Keratinocyte (primary cell): ENCODE results near the gene OS9. TPM values are rescaled to one million over a fixed set of nuclear protein-coding genes. Genes with fewer than 3 reads are reported as not detected.

ENCODE experiments used
- DNase-seq: peaks from one replicate; pipeline ENCODE4 v3.0.0-alpha.2; 2011; ENCODE audit warnings: low read depth, missing footprints, low spot score
- FAIRE-seq: peaks from 2 replicates; lab custom pipeline; 2011; peaks lifted over from hg19 to GRCh38; lab: Jason Lieb, UNC
- H2AFZ ChIP-seq: 2 replicates; pipeline ENCODE4 v1.6.0; 2012; ENCODE audit warnings: low read length, control low read depth, inconsistent platforms; ENCODE audit not compliant: control insufficient read depth
- H3K27ac ChIP-seq: 2 replicates; pipeline ENCODE4 v1.5.1; 2011; ENCODE audit warnings: low read length; ENCODE audit not compliant: control insufficient read depth, insufficient read depth
- H3K27me3 ChIP-seq: 3 replicates; pipeline ENCODE4 v1.6.0; 2011; ENCODE audit warnings: low read length; ENCODE audit not compliant: control insufficient read depth, insufficient read depth; ENCODE audit errors: extremely low read depth
- H3K36me3 ChIP-seq, 2 experiments: 2 replicates in 1 of 2; 3 replicates in 1 of 2; pipeline ENCODE4 v1.5.1; 2011; ENCODE audit warnings: low read length in 2 of 2, mild to moderate bottlenecking in 1 of 2; ENCODE audit not compliant: control insufficient read depth in 2 of 2, insufficient read depth in 2 of 2; ENCODE audit errors: extremely low read depth in 1 of 2
- H3K4me1 ChIP-seq: 3 replicates; pipeline ENCODE4 v1.5.1; 2011; ENCODE audit warnings: low read length; ENCODE audit not compliant: control insufficient read depth, insufficient read depth; ENCODE audit errors: extremely low read depth
- H3K4me2 ChIP-seq: 3 replicates; pipeline ENCODE4 v1.6.0; 2011; ENCODE audit warnings: low read depth, low read length; ENCODE audit not compliant: control insufficient read depth, insufficient read depth; ENCODE audit errors: extremely low read depth
- H3K4me3 ChIP-seq, 3 experiments: fragments of 200-600 bp in 1 of 3; sonication (generic) in 1 of 3; 2 replicates in 2 of 3; 3 replicates in 1 of 3; pipeline ENCODE4 v1.5.1; 2011 to 2016; ENCODE audit warnings: low read length in 3 of 3, mild to moderate bottlenecking in 3 of 3, control low read depth in 2 of 3, inconsistent platforms in 1 of 3, low read depth in 1 of 3, mixed read lengths in 1 of 3, mixed run types in 1 of 3, moderate library complexity in 1 of 3; ENCODE audit not compliant: control insufficient read depth in 2 of 3, insufficient read depth in 2 of 3; ENCODE audit errors: extremely low read depth in 1 of 3
- H3K79me2 ChIP-seq: 2 replicates; pipeline ENCODE4 v1.6.0; 2012; ENCODE audit warnings: low read length; ENCODE audit not compliant: control insufficient read depth, insufficient read depth
- H3K9ac ChIP-seq: 3 replicates; pipeline ENCODE4 v1.6.0; 2011; ENCODE audit warnings: low read length; ENCODE audit not compliant: control insufficient read depth, insufficient read depth; ENCODE audit errors: extremely low read depth
- H3K9me1 ChIP-seq: 3 replicates; pipeline ENCODE4 v1.6.0; 2011; ENCODE audit warnings: low read length; ENCODE audit not compliant: control insufficient read depth, insufficient read depth; ENCODE audit errors: extremely low read depth
- H3K9me3 ChIP-seq: 2 replicates; pipeline ENCODE4 v1.5.1; 2012; ENCODE audit warnings: low read depth, low read length; ENCODE audit not compliant: control insufficient read depth
- H4K20me1 ChIP-seq: 3 replicates; pipeline ENCODE4 v1.6.0; 2011; ENCODE audit warnings: low read length; ENCODE audit not compliant: control insufficient read depth, insufficient read depth; ENCODE audit errors: extremely low read depth
- CTCF ChIP-seq, 3 experiments: IDR thresholded peaks in 1 of 3; conservative IDR thresholded peaks in 1 of 3; optimal IDR thresholded peaks in 1 of 3; 2 replicates in 2 of 3; 3 replicates in 1 of 3; pipeline versions ENCODE3 to v1.5.1; 2011; ENCODE audit warnings: low read length in 3 of 3, mild to moderate bottlenecking in 3 of 3, moderate library complexity in 2 of 3, control low read depth in 1 of 3, inconsistent platforms in 1 of 3; ENCODE audit not compliant: insufficient read depth in 2 of 3; ENCODE audit errors: extremely low read depth in 1 of 3
- EZH2 ChIP-seq: IDR thresholded peaks from one replicate; pipeline ENCODE4 v1.6.1; 2012; ENCODE audit warnings: inconsistent platforms, mild to moderate bottlenecking, low read length, moderate library complexity
- dilution Hi-C: fragments of 300-500 bp; cut with MboI; formaldehyde crosslinking; loops from one replicate; pipeline ENCODE4 v1.7.0; 2020; ENCODE audit warnings: low sequenced_read_pairs; ENCODE audit not compliant: extremely low pct_ligation_motif_present
- polyA plus RNA-seq, 5 experiments: library from polyadenylated mRNA; depleted of rRNA in 3 of 5; stranded (reverse) in 3 of 5; stranded (forward) in 1 of 5; unstranded in 1 of 5; fragments of >200 nt; gene quantifications; 1 replicate in 1 of 5; 2 replicates in 3 of 5; 3 replicates in 1 of 5; pipeline versions ENCODE4 v1.2.1 to v1.2.3, GENCODE V29; 2011 to 2012; ENCODE audit warnings: missing spikeins in 2 of 5, low read depth in 1 of 5, low replicate concordance in 1 of 5

The OS9 gene
- polyA plus RNA-seq, 1 donor (not counting 4 experiments of a cell fraction or from before 2014, with no cell fraction given), result 82.2 TPM

- H3K4me1 ChIP-seq, result peaks cover 16% of the 10 kb centered on the region
- no peak overlapping the region for H3K4me2 ChIP-seq
- no peaks in the 10 kb centered on the region for H3K9me1 ChIP-seq
- no peak overlapping the region for H3K9ac ChIP-seq
- no peak for DNase-seq
- H3K79me2 ChIP-seq, result peaks cover 13% of the 10 kb centered on the region
- H3K9me3 ChIP-seq, result no peaks in the 10 kb centered on the region
- H2AFZ ChIP-seq, result no peak overlapping the region
- no peaks in the 10 kb centered on the region for H4K20me1 ChIP-seq
- no peak for FAIRE-seq
- TF ChIP-seq EZH2, result no peak
- peak; percentile 26 to 51 (median 44) for TF ChIP-seq CTCF (optimal IDR thresholded peaks at IDR 0.05 in 1 of 3, IDR thresholded peaks at IDR 0.05 in 1 of 3, conservative IDR thresholded peaks at IDR 0.05 in 1 of 3; ENCODE audit: extremely low read depth in 1 of 3, insufficient read depth in 2 of 3, low read length in 3 of 3)
- H3K27me3 ChIP-seq, result peaks cover 32% of the 10 kb centered on the region
- dilution Hi-C loops, result loop anchor here (25.0 kb wide), 1 partner anchor 155 kb away; the partner anchor contains the start of gene PIP4K2C
- peaks cover 0 to 1% of the 10 kb centered on the region in 2 experiments for H3K36me3 ChIP-seq
- H3K4me3 ChIP-seq, result no peak overlapping the region
- H3K27ac ChIP-seq, result no peak overlapping the region
Observed at GRCh38 chr12:57741844-57742738, 48.2 kb downstream of the OS9 start.

GRCh38 chr12:57743769-57744168 lies 49.8 kb downstream of the OS9 start:
- dilution Hi-C loops, result loop anchor here (25.0 kb wide), 1 partner anchor 156 kb away; the partner anchor contains the start of gene PIP4K2C
- no peaks in the 10 kb centered on the region for H4K20me1 ChIP-seq
- H3K9me1 ChIP-seq, result no peaks in the 10 kb centered on the region

More at GRCh38 chr12:57743769-57744168, 49.8 kb downstream of the OS9 start:
- TF ChIP-seq CTCF (optimal IDR thresholded peaks at IDR 0.05 in 1 of 3, IDR thresholded peaks at IDR 0.05 in 1 of 3, conservative IDR thresholded peaks at IDR 0.05 in 1 of 3; ENCODE audit: extremely low read depth in 1 of 3, insufficient read depth in 2 of 3, low read length in 3 of 3), result no peak
- no peak for TF ChIP-seq EZH2
- Histone ChIP-seq H3K4me3 (peak overlapping the region in 2 of 3 experiments; percentile 97 to 99), H2AFZ (peak overlapping the region; percentile 90), H3K27me3 (peaks cover 21% of the 10 kb centered on the region), H3K4me1 (peaks cover 16% of the 10 kb centered on the region), H3K27ac (peak overlapping the region; percentile 98), H3K9me3 (no peaks in the 10 kb centered on the region), H3K79me2 (peaks cover 13% of the 10 kb centered on the region), H3K36me3 (peaks cover 5 to 8% of the 10 kb centered on the region in 2 experiments), H3K4me2 (peak overlapping the region; percentile 94), H3K9ac (no peak overlapping the region)
- FAIRE-seq (no peak), DNase-seq (no peak)
